H1 (cell line): Measurements from ENCODE around the gene MMS19.

ENCODE experiments used
- EGR1 ChIP-seq: IDR thresholded peaks from 2 replicates; pipeline ENCODE4 v1.6.1; 2011; ENCODE audit warnings: low read depth, low read length, borderline replicate concordance
- JUND ChIP-seq: IDR thresholded peaks from 2 replicates; pipeline ENCODE4 v1.6.1; 2011; ENCODE audit warnings: mild to moderate bottlenecking, improper control_type of control experiment, low read length
- SP1 ChIP-seq: IDR thresholded peaks from 2 replicates; pipeline ENCODE4 v1.6.1; 2011; ENCODE audit warnings: low read depth, low read length
- TF ChIP-seq, protein P1 (sequence below): IDR thresholded peaks from 2 replicates; pipeline ENCODE4 v1.6.1; 2012; ENCODE audit warnings: inconsistent platforms

DNA sequence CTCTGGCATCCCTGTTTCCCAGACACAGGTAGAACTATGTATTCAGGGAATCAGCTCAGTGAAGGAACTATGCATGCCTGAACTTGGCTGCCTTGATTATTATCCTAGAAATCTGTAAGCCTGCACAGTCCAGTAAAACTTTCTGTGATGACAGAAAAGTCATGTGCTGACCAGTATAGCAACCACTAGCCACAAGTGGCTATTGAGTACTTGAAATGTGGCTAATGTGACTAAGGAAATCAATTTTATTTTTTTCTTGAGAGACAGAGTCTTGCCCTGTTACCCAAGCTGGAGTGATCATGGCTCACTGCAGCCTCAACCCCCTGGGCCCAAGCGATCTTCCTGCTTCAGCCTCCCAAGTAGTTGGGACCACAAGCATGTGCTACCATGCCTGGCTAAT lies 55.9 kb downstream of the MMS19 start:
- no peak for TF ChIP-seq EGR1
- TF ChIP-seq SP1, result no peak
- TF ChIP-seq JUND, result no peak
- TF ChIP-seq, protein P1, sequence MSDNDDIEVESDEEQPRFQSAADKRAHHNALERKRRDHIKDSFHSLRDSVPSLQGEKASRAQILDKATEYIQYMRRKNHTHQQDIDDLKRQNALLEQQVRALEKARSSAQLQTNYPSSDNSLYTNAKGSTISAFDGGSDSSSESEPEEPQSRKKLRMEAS, result no peak
